M059J (cell line): Measurements from ENCODE around the gene ISG15. TPM values are rescaled to one million over a fixed set of nuclear protein-coding genes. Genes with fewer than 3 reads are reported as not detected.

Experiments
- DNase-seq: peaks from one replicate; pipeline ENCODE4 v3.0.0-alpha.2; 2012; ENCODE audit warnings: low read depth
- total RNA-seq: library from RNA; depleted of rRNA; stranded (reverse); fragments of >200 nt; shearing (Covaris generic); gene quantifications from 2 replicates; pipeline ENCODE4 v1.2.3, GENCODE V29; 2014; rRNA removed

The ISG15 gene
- total RNA-seq, 1 experiment from 2014 or later: 3,124 TPM

DNA sequence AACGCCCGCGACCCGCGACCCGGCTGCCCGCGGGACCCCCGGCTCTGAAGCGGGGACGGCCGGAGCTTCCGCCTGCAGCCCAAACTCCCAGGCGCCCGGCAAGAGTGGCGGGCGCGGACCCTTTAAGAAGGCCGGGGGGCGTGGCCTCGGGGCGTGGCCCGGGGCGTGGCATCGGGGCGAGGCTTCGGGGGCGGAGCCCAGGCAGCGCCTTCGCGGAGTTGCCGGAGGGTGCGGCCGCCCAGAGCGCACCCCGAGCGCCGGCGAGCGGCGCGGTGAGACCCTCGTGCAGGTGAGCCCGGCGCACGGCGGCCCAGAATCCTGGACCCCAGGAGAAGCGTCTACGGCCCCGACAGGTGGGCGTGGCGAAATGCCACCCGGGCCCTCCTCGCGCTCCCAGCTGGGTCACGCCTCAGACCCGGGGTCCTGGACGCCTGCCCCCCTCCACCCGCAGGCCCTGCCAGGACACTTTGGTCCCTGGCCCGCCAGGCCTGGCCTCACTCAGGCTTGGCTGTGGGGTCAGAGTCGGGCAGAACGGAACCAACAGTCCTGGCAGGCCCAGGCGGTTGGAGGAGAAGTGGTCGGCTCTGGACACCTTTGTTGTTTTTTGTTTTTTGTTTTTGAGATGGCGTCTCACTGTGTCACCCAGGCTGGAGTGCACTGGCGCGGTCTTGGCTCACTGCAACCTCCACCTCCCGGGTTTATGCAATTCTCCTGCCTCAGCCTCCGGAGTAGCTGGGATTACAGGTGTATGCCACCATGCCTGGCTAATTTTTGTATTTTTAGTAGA, 46.4 kb downstream of the ISG15 start:
- peak; percentile 81 for DNase-seq

DNA sequence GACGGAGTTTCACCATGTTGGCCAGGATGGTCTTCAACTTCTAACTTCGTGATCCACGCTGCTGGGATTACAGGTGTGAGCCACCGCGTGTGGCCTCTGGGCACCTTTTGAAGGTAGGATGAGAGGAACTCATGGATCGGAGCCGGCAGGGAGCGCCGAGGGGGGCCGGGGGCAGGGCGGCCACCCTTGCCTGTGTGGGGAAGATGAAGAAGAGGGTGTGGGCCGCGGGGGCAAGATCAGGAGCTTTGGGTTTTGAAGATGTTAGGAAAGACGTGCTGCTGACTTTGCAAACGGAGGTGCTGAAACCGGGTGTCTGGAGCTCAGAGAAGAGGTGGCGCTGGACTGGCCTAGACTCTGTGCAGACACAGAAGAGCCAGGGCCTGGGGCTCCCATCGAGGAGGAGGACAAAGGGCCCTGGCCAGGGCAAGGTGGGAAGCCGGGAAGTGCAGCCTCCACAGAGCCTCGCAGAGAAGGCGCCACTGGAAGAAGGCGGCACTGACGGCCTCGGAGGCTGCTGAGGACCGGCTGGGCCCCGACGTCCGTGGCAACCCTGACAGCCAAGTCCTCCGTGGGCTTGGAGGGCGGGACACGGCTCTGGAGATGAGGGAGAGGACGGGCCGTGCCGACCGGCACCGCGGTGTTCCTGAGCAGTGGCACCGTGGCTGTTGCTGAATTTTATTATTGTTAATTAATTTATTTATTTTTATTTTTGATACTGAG, 47.1 kb downstream of the ISG15 start:
- DNase-seq: no peak

GRCh38 chr1:1061682-1062345, 48.5 kb downstream of the ISG15 start:
- no peak for DNase-seq

- no peak for DNase-seq
Measured at GRCh38 chr1:1062348-1063163, 49.3 kb downstream of the ISG15 start.

DNA sequence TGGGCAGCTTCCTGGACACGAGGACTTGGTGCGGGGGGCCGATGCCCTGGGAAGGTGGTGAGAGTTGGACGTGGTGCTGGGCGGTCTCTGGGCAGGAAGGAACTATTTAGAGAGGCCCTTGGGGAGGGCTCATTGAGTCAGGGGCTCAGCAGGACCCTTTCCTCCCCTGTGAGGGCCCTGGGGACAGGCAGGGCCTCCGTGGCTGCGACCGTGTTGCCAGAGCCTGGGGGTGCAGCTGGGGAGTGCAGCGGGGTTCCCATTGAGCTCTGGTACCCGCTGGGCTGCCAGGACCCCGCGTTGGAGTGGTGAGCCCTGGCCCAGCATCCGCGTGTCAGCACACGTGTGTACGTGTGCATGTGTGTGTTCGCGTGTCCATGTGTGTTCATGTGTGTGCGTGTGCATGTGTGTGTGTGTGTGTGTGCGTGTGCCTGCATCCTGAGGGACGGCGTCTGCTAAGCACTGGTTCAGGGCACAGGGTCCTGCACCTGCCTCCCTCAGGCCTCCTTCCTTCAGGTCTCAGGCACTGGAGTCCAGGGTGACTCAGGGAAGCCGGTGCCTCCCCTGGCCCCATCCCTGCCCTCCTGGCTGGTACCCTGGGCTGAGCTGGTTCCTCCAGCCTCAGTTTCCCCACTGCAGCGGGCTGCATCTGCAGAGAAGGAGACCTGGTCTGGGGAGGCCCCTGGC, 50.1 kb downstream of the ISG15 start:
- DNase-seq: no peak

Other genes starting within 250 kb of the ISG15 start
- 30.5 and 59.8 TPM in 2 replicates for gene SAMD11, start 89.6 kb upstream of the ISG15 start, total RNA-seq
- 60.1 and 102 TPM in 2 replicates for gene NOC2L, start 54.2 kb upstream of the ISG15 start, total RNA-seq
- 4.3 and 7.8 TPM in 2 replicates for gene KLHL17, start 52.9 kb upstream of the ISG15 start, total RNA-seq
- gene PLEKHN1, start 47.0 kb upstream of the ISG15 start, total RNA-seq: 2.4 and 4.5 TPM in 2 replicates
- gene PERM1, start 31.4 kb upstream of the ISG15 start, total RNA-seq: 0.37 and 1.0 TPM in 2 replicates
- 44.1 and 51.8 TPM in 2 replicates for gene HES4, start 13.4 kb upstream of the ISG15 start, total RNA-seq
- 117 and 282 TPM in 2 replicates for gene AGRN, start 6.6 kb downstream of the ISG15 start, total RNA-seq
- not detected in 2 replicates for gene RNF223, start 60.8 kb downstream of the ISG15 start, total RNA-seq
- gene C1orf159, start 102.6 kb downstream of the ISG15 start, total RNA-seq: 17.4 and 17.5 TPM in 2 replicates
- gene TTLL10, start 160.4 kb downstream of the ISG15 start, total RNA-seq: not detected in 2 replicates
- not detected in 2 replicates for gene TNFRSF18, start 193.1 kb downstream of the ISG15 start, total RNA-seq
- not detected in 2 replicates for gene TNFRSF4, start 200.7 kb downstream of the ISG15 start, total RNA-seq
- 100 and 196 TPM in 2 replicates for gene SDF4, start 218.5 kb downstream of the ISG15 start, total RNA-seq
- gene B3GALT6, start 218.7 kb downstream of the ISG15 start, total RNA-seq: 17.4 and 30.1 TPM in 2 replicates
- gene C1QTNF12, start 233.2 kb downstream of the ISG15 start, total RNA-seq: not detected in 2 replicates